Left ventricle myocardium inferior (tissue), 1 donor: ENCODE measurements around the gene STK11. TPM values are rescaled to one million over a fixed set of nuclear protein-coding genes. Genes with fewer than 3 reads are reported as not detected.

ENCODE experiments used
- DNase-seq: peaks from one replicate; pipeline ENCODE4 v3.0.0-alpha.2; 2020
- H3K27ac ChIP-seq: fragments of 200-600 bp; replicated peaks from 2 replicates; pipeline ENCODE4 v1.8.0; 2021
- H3K27me3 ChIP-seq: fragments of 200-600 bp; 2 replicates; pipeline ENCODE4 v1.8.0; 2021; ENCODE audit warnings: low read depth
- H3K36me3 ChIP-seq: fragments of 200-600 bp; 2 replicates; pipeline ENCODE4 v1.8.0; 2021
- H3K4me1 ChIP-seq: fragments of 200-600 bp; 2 replicates; pipeline ENCODE4 v1.8.0; 2021
- H3K4me3 ChIP-seq: fragments of 200-600 bp; 2 replicates; pipeline ENCODE4 v1.8.0; 2021; ENCODE audit warnings: mild to moderate bottlenecking, moderate library complexity
- H3K9me3 ChIP-seq: fragments of 200-600 bp; replicated peaks from 2 replicates; pipeline ENCODE4 v1.8.0; 2021
- CTCF ChIP-seq: fragments of 200-600 bp; IDR thresholded peaks from 2 replicates; pipeline ENCODE4 v1.8.0; 2021; ENCODE audit warnings: antibody characterized with exemption, mild to moderate bottlenecking, borderline replicate concordance
- intact Hi-C: fragments of 100-400 bp; cut with micrococcal nuclease; formaldehyde crosslinking; loops from one replicate; pipeline ENCODE4 v1.11.0; 2022
- total RNA-seq: library from RNA; stranded (reverse); fragmentation: NEBNext Ultra II Directional; extraction: Animal tissue kit (Norgen Biotek cat#: 25700); gene quantifications from one replicate; pipeline ENCODE4 v1.2.1, GENCODE V29; 2021
- donor health status: DM: no; HTN: yes; CAD: no; lungs with severe emphysema.

Gene STK11
- total RNA-seq, 1 donor from 2014 or later, result 50.1 TPM

DNA sequence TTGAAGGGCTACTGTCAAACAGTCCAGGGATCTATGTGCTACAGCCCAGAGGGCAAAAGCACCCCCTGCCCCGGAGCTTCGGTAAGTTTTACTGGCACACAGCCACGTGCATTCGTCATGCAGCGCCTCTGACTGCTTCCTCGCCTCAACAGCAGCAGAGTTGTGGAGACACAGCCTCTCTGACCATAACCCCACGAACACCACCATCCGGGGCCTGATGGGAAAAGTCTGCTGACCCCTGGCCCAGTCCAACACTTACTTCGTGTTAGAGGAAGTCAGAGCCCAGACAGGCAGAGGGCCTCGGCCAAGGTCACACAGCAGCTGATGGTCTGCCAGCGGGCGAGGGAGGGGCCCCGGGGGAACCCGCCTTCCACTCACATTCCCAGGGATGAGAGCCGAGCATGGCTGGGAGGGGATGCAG lies 27.1 kb downstream of the STK11 start:
- no peak for TF ChIP-seq CTCF
- H3K27ac ChIP-seq, result peak overlapping the region; percentile 40
- H3K4me3 ChIP-seq, result no peak overlapping the region
- H3K9me3 ChIP-seq, result no peaks in the 10 kb centered on the region
- peaks cover 8% of the 10 kb centered on the region for H3K36me3 ChIP-seq
- peaks cover 6% of the 10 kb centered on the region for H3K27me3 ChIP-seq
- no peak for DNase-seq
- intact Hi-C loops, result no loop called here
- peaks cover 28% of the 10 kb centered on the region for H3K4me1 ChIP-seq

DNA sequence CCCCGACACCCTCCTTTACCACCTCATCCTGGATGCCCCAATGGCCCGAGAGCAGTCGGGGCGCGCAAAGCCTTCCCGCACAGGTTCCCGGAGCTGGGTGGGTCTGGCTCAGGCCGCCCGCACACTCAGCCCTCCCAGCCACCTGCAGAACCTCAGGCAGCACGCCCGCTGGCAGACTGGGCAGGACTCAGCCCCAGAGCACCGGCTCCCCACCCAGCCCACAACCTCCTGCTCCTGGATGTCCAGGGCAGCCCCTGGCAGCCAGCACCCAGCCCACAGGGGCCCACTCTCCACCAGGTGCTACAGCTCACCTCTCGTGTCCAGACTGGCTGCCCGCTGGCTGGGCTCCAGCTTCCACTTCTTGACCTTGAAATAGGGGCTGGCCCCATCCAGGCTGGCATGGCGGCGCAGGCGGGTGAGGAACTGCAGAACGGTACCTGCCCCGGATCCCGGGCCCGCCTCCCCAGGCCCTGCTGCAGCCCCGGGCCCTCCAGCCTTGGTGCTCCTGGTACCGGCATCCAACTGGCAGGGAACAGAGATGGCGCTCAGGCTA lies 27.6 kb downstream of the STK11 start:
- H3K27ac ChIP-seq, result peak overlapping the region; percentile 40

DNA sequence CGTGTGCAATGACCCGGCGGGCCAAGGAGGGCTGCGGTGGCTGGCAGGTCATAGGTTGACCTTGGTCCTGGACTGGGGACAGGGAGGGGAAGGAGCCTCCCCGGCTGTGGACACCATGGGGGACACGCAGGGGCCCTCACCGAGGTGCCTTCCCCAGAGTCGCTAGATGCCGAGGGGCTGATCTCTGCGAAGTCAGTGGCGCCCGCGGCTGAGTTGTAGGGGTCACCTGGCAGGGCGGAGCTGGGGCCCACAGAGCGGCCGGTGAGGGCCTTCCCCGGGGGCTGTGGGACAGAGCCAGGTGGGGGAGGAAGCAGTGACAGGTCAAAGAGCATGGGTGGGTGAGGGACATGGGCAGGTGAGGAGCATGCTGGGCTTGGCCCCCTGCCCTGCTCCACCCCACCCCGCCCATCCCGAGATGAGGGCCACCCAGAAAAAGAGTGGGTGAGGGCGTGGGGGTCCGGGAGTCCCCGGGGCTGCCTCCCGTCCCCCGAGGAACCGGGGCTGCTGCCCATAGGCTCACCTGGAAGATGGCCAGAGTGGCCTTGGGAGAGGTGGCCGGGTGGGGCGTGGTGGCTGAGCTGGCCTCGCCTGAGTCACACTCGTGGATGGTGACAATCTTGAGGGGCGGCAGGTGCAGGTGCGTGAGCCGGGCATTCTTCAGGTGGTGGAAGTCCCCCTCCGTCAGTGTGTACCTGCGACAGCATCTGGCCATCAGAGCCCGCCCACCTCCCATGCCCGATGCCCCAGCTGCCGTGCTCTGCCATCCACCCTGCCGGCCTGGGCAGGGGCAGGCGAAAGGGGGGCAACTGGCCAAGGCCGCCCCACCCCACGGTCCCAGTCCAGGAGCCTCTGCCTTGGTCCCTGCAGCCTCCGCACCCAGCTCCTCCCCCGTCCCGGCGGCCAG lies 28.7 kb downstream of the STK11 start:
- no peaks in the 10 kb centered on the region for H3K9me3 ChIP-seq
- no peak overlapping the region for H3K4me3 ChIP-seq
- H3K36me3 ChIP-seq, result no peaks in the 10 kb centered on the region
- no peak overlapping the region for H3K27ac ChIP-seq
- H3K4me1 ChIP-seq, result peaks cover 37% of the 10 kb centered on the region
- intact Hi-C loops, result no loop called here
- no peak for TF ChIP-seq CTCF
- DNase-seq, result no peak
- H3K27me3 ChIP-seq, result peaks cover 6% of the 10 kb centered on the region

More for the DNA sequence above, 27.6 kb downstream of the STK11 start:
- no peak for TF ChIP-seq CTCF
- H3K36me3 ChIP-seq, result peaks cover 2% of the 10 kb centered on the region
- intact Hi-C loops, result no loop called here
- H3K4me3 ChIP-seq, result no peak overlapping the region
- H3K9me3 ChIP-seq, result no peaks in the 10 kb centered on the region
- peaks cover 30% of the 10 kb centered on the region for H3K4me1 ChIP-seq
- peaks cover 6% of the 10 kb centered on the region for H3K27me3 ChIP-seq
- no peak for DNase-seq

GRCh38 chr19:1234955-1235380 lies 29.4 kb downstream of the STK11 start:
- Histone ChIP-seq H3K27ac (no peak overlapping the region), H3K4me3 (no peak overlapping the region), H3K9me3 (no peaks in the 10 kb centered on the region), H3K36me3 (no peaks in the 10 kb centered on the region), H3K27me3 (peaks cover 6% of the 10 kb centered on the region), H3K4me1 (peaks cover 44% of the 10 kb centered on the region)
- DNase-seq, result no peak
- intact Hi-C loops, result no loop called here
- TF ChIP-seq CTCF, result no peak

GRCh38 chr19:1235625-1236538 lies 30.3 kb downstream of the STK11 start:
- Histone ChIP-seq H3K4me1 (peaks cover 53% of the 10 kb centered on the region), H3K36me3 (no peaks in the 10 kb centered on the region), H3K27ac (no peak overlapping the region), H3K4me3 (no peak overlapping the region), H3K27me3 (peaks cover 6% of the 10 kb centered on the region), H3K9me3 (no peaks in the 10 kb centered on the region)
- intact Hi-C loops, result no loop called here
- no peak for DNase-seq
- no peak for TF ChIP-seq CTCF
